HG03558 (cell line): Measurements from ENCODE around the gene ANKRD44.

ENCODE experiments used
- ATAC-seq: cut with Tn5 transposase; IDR thresholded peaks from one replicate; pipeline ENCODE4 v1.9.1; 2021; ENCODE audit warnings: moderate number of reproducible peaks; ENCODE audit not compliant: unreplicated experiment; ENCODE audit errors: extremely low read depth

ANKRD44 gene

GRCh38 chr2:197191177-197191939 lies 119.2 kb downstream of the ANKRD44 start:
- ATAC-seq: no peak

- no peak for ATAC-seq
Observed at GRCh38 chr2:197190100-197190432, 120.5 kb downstream of the ANKRD44 start.

GRCh38 chr2:197189426-197190099 lies 121.0 kb downstream of the ANKRD44 start:
- no peak for ATAC-seq

- no peak for ATAC-seq
Observed at GRCh38 chr2:197185676-197186075, 124.9 kb downstream of the ANKRD44 start.

GRCh38 chr2:197184959-197185586 lies 125.5 kb downstream of the ANKRD44 start:
- ATAC-seq: no peak

GRCh38 chr2:197183355-197183754 lies 127.2 kb downstream of the ANKRD44 start:
- ATAC-seq: no peak

- no peak for ATAC-seq
Observed at GRCh38 chr2:197182668-197183067, 127.9 kb downstream of the ANKRD44 start.

- ATAC-seq: no peak
Observed at GRCh38 chr2:197181491-197181890, 129.1 kb downstream of the ANKRD44 start.

- ATAC-seq: no peak
Observed at GRCh38 chr2:197179744-197180498, 130.7 kb downstream of the ANKRD44 start.

- no peak for ATAC-seq
Observed at GRCh38 chr2:197176522-197176921, 134.1 kb downstream of the ANKRD44 start.

GRCh38 chr2:197174539-197175094 lies 136.0 kb downstream of the ANKRD44 start:
- no peak for ATAC-seq

- ATAC-seq: no peak
Observed at GRCh38 chr2:197171582-197171981, 139.0 kb downstream of the ANKRD44 start.

GRCh38 chr2:197170208-197170607 lies 140.4 kb downstream of the ANKRD44 start:
- no peak for ATAC-seq

- ATAC-seq: peak; percentile 51
Observed at GRCh38 chr2:197168705-197169104, 141.9 kb downstream of the ANKRD44 start.

GRCh38 chr2:197167608-197168314 lies 142.8 kb downstream of the ANKRD44 start:
- no peak for ATAC-seq

GRCh38 chr2:197165020-197165419 lies 145.6 kb downstream of the ANKRD44 start:
- no peak for ATAC-seq

GRCh38 chr2:197164141-197164754 lies 146.3 kb downstream of the ANKRD44 start:
- no peak for ATAC-seq

- ATAC-seq: no peak
Observed at GRCh38 chr2:197163712-197164140, 146.9 kb downstream of the ANKRD44 start.

- no peak for ATAC-seq
Observed at GRCh38 chr2:197161774-197162173, 148.8 kb downstream of the ANKRD44 start.
